ENCODE results near the gene INSYN2A. TPM values are rescaled to one million over a fixed set of nuclear protein-coding genes. Genes with fewer than 3 reads are reported as not detected.

INSYN2A gene
- total RNA-seq, 4 donors from 2014 or later = 0.27 to 6.6 (median 0.66) TPM; not detected in 1

DNA sequence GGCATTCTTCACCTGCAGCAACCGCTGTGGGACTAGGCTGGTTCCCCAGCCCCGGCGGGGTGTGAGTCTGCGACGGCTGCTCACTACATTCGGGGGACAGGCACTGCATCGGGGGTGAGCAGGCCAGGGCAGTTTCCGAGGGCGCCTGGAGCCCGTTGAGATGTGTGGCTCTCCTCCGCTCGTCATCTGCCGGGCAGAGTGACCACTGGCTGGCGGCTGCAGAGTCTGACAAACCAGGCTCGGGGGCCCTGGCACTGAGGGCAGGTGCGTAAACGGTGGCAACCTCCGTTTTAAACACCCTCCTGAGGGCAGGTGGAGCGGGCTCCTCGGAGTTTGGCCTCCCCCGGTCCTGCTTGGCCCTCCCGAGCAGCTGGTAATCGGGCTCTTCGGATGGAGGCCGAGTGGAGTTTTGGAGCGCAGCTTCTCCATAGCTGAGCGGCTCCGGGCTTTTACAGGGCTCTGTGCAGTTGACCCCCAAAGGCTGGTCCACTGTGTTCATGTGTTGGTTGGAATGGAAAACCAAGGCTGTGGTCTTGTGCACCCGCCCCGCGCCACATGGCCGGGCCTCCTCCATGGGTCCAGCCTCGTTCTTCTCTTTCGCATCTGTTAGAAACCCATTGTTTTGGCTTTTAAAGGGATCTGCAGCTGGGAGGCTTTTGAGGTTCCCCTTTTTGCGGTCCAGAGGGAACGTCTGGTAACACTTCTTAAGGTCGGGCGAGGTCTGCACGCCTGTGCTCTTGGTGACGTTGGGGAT is 20.9 kb downstream of the INSYN2A start:
- TF ChIP-seq POLR2A (IDR thresholded peaks at IDR 0.05) = no peak
- TF ChIP-seq, protein P1, sequence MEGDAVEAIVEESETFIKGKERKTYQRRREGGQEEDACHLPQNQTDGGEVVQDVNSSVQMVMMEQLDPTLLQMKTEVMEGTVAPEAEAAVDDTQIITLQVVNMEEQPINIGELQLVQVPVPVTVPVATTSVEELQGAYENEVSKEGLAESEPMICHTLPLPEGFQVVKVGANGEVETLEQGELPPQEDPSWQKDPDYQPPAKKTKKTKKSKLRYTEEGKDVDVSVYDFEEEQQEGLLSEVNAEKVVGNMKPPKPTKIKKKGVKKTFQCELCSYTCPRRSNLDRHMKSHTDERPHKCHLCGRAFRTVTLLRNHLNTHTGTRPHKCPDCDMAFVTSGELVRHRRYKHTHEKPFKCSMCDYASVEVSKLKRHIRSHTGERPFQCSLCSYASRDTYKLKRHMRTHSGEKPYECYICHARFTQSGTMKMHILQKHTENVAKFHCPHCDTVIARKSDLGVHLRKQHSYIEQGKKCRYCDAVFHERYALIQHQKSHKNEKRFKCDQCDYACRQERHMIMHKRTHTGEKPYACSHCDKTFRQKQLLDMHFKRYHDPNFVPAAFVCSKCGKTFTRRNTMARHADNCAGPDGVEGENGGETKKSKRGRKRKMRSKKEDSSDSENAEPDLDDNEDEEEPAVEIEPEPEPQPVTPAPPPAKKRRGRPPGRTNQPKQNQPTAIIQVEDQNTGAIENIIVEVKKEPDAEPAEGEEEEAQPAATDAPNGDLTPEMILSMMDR (IDR thresholded peaks at IDR 0.05) = no peak
- H3K9me3 ChIP-seq = no peaks in the 10 kb centered on the region
- DNase-seq = no peak
- no peaks in the 10 kb centered on the region for H3K27me3 ChIP-seq
- no peak overlapping the region for H3K4me3 ChIP-seq
- peaks cover 0 to 8% (median 0%) of the 10 kb centered on the region in 4 donors for H3K4me1 ChIP-seq
- no peaks in the 10 kb centered on the region for H3K36me3 ChIP-seq
- no peak overlapping the region for H3K27ac ChIP-seq

- TF ChIP-seq, protein P1 (IDR thresholded peaks at IDR 0.05) = no peak
- TF ChIP-seq POLR2A (IDR thresholded peaks at IDR 0.05) = no peak
- H3K4me1 ChIP-seq = peaks cover 0 to 8% (median 0%) of the 10 kb centered on the region in 4 donors
- H3K27me3 ChIP-seq = no peaks in the 10 kb centered on the region
- no peaks in the 10 kb centered on the region for H3K9me3 ChIP-seq
- no peaks in the 10 kb centered on the region for H3K36me3 ChIP-seq
- H3K4me3 ChIP-seq = no peak overlapping the region
- H3K27ac ChIP-seq = no peak overlapping the region
- DNase-seq = no peak
Measured at GRCh38 chr10:127174866-127175265, 21.5 kb downstream of the INSYN2A start.

GRCh38 chr10:127168261-127168660 is 28.1 kb downstream of the INSYN2A start:
- Histone ChIP-seq H3K4me1 (no peaks in the 10 kb centered on the region), H3K9me3 (no peaks in the 10 kb centered on the region), H3K4me3 (no peak overlapping the region), H3K36me3 (no peaks in the 10 kb centered on the region), H3K27ac (no peak overlapping the region), H3K27me3 (no peaks in the 10 kb centered on the region)
- DNase-seq = no peak
- TF ChIP-seq, protein P1 (IDR thresholded peaks at IDR 0.05) = no peak

DNA sequence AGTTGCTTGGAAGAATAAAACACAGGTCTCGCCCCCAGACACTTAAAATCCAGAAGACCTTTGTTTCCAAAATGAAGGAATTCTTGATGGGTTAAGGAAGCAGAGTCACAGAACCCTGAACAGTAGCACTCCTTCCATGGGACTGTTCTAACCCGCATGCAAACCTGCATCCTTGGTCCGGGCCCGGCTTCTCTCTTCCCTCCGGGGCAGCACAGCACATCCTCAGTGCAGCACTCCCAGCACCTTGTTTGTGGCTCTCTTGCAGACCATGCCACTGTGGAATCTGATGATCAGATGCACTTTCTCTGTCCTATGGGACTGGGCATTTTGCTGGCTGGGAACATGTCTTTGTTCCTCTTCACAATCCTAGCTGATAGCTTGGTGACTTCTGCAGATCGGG is 33.5 kb downstream of the INSYN2A start:
- TF ChIP-seq, protein P1 (IDR thresholded peaks at IDR 0.05) = no peak
- no peak for TF ChIP-seq POLR2A (IDR thresholded peaks at IDR 0.05)
- Histone ChIP-seq H3K27ac (no peak overlapping the region), H3K4me1 (no peaks in the 10 kb centered on the region), H3K27me3 (no peaks in the 10 kb centered on the region), H3K4me3 (no peak overlapping the region), H3K9me3 (no peaks in the 10 kb centered on the region), H3K36me3 (no peaks in the 10 kb centered on the region)
- no peak for DNase-seq

GRCh38 chr10:127161482-127161881 is 34.9 kb downstream of the INSYN2A start:
- Histone ChIP-seq H3K9me3 (no peaks in the 10 kb centered on the region), H3K4me1 (no peaks in the 10 kb centered on the region), H3K27me3 (no peaks in the 10 kb centered on the region), H3K4me3 (no peak overlapping the region), H3K27ac (no peak overlapping the region), H3K36me3 (no peaks in the 10 kb centered on the region)
- no peak for TF ChIP-seq POLR2A (IDR thresholded peaks at IDR 0.05)
- TF ChIP-seq, protein P1 (IDR thresholded peaks at IDR 0.05) = no peak
- no peak for DNase-seq

All from Peyer's patch (tissue), 4 donors.